ENCODE measurements around the gene CAST.

Gene CAST

GRCh38 chr5:96679293-96679692 is 17.1 kb downstream of the CAST start:
- TF ChIP-seq CTCF (IDR thresholded peaks at IDR 0.05): no peak

GRCh38 chr5:96680759-96681470 is 18.7 kb downstream of the CAST start:
- TF ChIP-seq CTCF (IDR thresholded peaks at IDR 0.05): no peak

GRCh38 chr5:96683392-96683791 is 21.2 kb downstream of the CAST start:
- TF ChIP-seq CTCF (IDR thresholded peaks at IDR 0.05): no peak

GRCh38 chr5:96683810-96684209 is 21.6 kb downstream of the CAST start:
- no peak for TF ChIP-seq CTCF (IDR thresholded peaks at IDR 0.05)

- no peak for TF ChIP-seq CTCF (IDR thresholded peaks at IDR 0.05)
Measured at GRCh38 chr5:96687080-96687479, 24.9 kb downstream of the CAST start.

GRCh38 chr5:96687812-96688453 is 25.8 kb downstream of the CAST start:
- peak; percentile 76 for TF ChIP-seq CTCF (IDR thresholded peaks at IDR 0.05)

- no peak for TF ChIP-seq CTCF (IDR thresholded peaks at IDR 0.05)
Measured at GRCh38 chr5:96690861-96691260, 28.7 kb downstream of the CAST start.

All from LNCAP (cell line).